Tibial nerve (tissue), 4 donors: ENCODE data around the gene ATP6V0E1.

ENCODE experiments used
- CTCF ChIP-seq, 5 experiments: fragments of 200-600 bp in 3 of 5; fragments of 450-650 bp in 2 of 5; sonication (generic) in 3 of 5; IDR thresholded peaks; one replicate each; pipeline ENCODE4 v1.5.1; 2016 to 2019; ENCODE audit warnings: antibody characterized with exemption in 5 of 5, mild to moderate bottlenecking in 3 of 5, moderate library complexity in 2 of 5
- EP300 ChIP-seq, 2 donors: sonication (generic); formaldehyde crosslinking; IDR thresholded peaks; one replicate each; pipeline ENCODE4 v1.6.1; 2017; ENCODE audit warnings: antibody characterized with exemption in 2 of 2, mild to moderate bottlenecking in 1 of 2
- POLR2A ChIP-seq, 2 donors: fragments of 450-650 bp; IDR thresholded peaks; one replicate each; pipeline ENCODE4 v1.6.1; 2017; ENCODE audit warnings: antibody characterized with exemption in 2 of 2, mild to moderate bottlenecking in 2 of 2, moderate library complexity in 2 of 2

GRCh38 chr5:172958331-172959046, 25.1 kb upstream of the ATP6V0E1 start:
- TF ChIP-seq CTCF (IDR thresholded peaks at IDR 0.05) (no peak), POLR2A (IDR thresholded peaks at IDR 0.05) (no peak), EP300 (IDR thresholded peaks at IDR 0.05) (no peak)
